NK-92 (cell line): ENCODE data around the gene COL26A1.

Experiments
- DNase-seq: peaks from one replicate; lab custom pipeline; 2025; ENCODE audit not compliant: unreplicated experiment; lab: John Stamatoyannopoulos, UW

COL26A1 gene

DNA sequence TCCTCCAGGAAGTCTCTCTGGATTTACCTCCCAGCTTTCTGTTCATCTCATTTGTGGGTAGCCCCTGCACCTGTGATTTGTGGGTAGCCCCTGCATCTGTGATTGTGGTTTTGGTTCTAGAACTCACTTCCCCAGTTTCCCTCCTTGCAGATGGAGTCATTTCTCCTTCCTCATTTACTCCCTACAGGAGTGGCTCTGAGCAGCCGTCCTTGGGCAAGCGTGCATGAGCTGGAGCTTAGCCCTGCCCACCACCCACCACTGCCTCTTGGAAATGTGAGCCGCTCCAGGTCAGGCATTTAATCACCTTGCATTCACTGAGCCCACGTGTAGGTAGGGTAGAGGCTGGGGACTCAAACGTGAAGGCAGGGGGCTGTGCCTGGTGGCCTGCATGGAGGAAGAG, 8.2 kb downstream of the COL26A1 start:
- DNase-seq, result no peak

DNA sequence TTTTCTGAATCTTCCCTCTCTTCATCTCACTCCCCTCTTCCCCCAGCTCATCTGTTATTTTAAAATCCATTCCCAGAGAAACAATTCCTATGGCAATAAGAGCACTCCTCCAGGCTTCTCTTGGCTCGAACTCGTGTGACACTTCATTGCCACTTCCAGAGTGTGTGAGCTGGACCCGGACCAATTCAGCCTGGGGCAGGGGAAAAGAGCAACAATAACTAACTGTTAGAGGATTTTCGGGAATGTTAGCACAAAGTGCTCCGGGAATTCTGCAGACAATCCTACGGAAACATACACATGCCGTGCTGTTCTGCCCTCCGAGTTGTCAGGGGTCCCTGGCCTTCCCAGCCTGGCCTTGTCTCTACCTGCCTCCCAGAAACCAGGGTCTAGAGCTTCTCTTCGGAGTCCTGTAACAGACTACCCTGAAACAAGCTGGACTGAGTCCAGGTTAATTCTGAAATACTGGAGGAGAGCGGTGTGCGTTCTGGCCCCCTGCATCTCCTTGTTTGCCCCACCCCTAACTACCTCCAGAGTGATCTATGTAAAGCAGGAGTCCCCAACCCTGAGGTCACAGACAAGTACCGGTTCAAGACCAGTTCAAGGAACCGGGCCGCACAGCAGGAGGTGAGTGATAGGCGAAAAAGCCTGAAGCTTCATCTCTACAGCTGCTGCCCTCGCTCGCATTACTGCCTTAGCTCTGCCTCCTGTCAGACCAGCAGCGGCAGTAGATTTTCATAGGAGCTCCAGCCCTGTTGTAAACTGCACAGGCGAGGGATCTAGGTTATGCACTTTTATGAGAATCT, 11.3 kb downstream of the COL26A1 start:
- DNase-seq, result no peak

DNA sequence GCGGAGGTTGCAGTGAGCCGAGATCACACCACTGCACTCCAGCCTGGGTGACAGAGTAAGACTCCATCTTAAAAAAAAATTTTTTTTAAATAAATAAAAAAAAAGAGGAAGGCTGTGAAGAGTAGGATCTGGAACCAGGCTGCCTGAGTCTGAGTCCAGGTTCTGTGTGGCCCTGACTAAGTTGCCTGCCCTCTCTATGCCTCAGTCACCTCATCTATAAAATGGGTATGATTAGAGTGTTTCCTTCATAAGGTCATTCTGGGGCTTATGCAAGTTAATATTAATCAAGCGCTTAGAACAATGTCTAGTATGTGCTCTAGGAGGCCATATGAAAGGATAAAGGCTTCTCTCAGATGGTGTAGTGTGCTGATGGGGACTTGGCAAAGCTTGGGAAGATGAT, 12.3 kb downstream of the COL26A1 start:
- no peak for DNase-seq

DNA sequence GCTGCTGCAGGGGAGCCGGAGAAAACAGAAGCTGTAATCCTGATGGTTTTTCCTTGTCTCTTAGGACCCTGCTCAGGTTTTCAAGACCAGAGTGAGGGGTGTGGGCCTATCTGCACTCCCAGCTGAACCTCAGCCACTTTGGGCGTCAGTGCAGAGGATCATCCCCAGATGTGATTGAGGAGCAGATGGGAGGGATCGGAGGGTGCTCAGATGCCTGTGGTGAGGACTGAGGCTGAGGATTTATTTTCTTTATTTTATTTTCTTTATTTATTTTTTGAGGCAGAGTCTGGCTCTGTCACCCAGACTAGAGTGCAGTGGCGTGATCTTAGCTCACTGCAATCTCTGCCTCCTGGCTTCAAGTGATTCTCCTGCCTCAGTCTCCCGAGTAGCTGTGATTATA, 13.9 kb downstream of the COL26A1 start:
- DNase-seq, result no peak

DNA sequence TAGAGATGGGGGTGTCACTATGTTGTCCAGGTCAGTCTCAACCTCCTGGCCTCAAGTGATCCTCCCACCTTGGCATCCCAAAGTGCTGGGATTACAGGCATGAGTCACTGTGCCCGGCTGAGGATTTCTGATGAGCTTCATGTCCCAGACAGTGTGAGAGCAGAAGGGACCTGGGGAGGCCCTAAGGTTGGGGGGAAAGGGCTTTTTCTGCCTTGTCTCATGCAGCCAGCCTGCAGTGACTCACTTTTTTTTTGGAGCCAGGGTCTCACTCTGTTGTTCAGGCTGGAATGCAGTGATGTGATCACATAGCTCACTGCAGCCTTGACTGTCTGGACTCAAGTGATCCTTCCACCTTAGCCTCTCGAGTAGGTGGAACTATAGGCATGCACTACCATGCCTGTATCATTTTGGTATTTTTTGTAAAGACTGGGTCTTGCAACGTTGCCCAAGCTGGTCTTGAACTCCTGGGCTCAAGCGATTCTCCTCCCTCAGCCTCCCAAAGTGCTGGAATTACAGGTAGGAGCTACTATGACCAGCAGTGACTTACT, 14.6 kb downstream of the COL26A1 start:
- no peak for DNase-seq

DNA sequence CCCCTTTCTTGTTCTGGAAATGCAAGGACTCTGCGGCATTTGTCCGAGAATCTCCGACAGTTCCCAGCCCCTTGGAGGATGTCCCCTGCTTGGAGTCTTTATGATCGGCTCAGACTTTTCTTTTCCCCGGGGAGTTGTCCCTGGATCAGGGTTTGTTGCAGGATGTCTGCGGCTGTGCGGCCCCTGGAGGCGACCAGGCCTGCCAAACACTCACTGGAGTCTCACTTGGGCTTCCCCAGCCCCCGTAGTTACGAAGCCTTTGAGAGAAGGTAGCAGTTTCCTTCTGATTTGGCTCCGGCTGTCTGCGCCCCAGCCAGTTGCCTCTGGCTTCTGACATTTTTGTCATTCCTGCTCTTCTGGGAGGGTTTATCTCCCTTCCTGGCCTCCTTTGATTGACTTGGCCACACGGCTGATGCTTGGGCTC, 16.1 kb downstream of the COL26A1 start:
- no peak for DNase-seq

DNA sequence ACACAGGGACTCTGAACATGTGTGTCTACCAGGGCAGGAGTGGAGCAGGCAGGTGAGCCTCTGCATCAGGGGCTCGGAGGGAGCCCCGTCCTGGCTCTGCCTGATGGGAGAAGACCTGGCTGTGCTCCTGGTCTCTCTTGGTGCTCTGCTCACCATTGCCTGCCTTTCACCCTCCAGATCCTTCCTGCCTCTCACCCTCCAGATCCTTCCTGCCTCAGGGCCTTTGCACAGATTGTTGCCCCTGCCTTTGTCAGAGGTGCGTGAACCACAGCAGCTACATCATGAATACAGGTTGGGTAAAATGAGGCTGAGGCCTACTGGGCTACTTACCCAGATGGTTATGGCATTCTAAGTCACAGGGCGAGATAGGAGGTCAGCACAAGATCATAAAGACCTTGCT, 16.6 kb downstream of the COL26A1 start:
- DNase-seq, result no peak

DNA sequence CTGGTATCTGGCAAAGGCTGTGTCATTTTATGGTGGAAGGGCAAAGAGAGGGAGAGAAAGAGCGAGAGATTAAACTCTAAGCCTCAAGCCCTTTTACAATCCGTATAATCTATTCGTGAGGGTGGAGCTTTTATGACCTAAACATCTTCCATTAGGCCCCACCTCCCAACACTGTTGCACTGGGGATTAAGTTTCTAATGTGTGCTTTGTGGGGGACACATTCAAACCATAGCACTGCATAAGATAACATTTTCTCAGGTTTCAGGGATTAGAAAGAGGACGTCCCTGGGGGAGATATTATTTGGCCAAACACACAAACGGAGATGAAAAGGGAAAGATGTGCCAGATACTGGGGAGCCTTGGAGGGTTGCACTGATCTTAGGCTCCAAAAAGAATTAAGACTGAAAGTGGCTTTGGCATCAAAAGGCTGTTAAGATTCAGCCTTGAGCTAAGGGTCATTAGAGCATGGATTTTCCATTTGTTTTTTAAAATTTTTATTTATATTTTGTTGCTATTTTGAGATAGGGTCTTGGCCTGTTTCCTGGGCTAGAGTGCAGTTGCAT, 19.0 kb downstream of the COL26A1 start:
- DNase-seq, result no peak

DNA sequence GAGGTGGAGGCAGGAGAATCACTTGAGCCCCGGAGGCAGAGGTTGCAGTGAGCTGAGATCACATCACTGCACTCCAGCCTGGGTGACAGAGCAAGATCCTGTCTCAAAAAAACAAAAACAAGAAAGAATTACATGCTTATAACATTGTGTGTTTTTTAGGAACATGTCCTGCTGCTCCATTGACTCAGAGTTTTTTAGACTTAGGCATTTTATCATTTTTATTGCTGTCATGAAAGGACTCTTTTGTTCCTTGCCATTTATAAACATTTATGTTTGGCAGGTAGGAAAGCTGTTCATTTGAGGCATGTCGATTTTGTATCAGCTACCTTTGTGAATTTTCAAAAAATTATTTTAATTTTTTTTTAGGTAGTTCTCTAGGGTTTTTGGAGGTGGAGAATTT, 20.3 kb downstream of the COL26A1 start:
- DNase-seq, result no peak

DNA sequence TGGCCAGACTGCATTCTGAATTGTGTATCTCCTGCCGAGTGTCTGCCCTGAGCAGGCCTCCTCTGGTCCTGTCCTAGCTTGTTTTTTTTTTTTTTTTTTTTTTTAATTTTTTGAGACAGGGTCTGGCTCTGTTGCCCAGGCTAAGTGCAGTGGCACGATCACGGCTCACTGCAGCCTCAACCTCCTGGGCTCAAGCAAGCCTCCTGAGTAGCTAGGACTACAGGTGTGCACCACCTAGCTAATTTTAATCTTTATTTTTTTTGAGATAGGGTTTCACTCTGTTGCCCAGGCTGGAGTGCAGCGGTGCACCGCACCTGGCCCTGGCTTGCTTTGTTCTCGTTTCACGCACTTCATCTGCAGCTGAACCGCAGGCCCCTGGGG, 23.5 kb downstream of the COL26A1 start:
- DNase-seq, result no peak

DNA sequence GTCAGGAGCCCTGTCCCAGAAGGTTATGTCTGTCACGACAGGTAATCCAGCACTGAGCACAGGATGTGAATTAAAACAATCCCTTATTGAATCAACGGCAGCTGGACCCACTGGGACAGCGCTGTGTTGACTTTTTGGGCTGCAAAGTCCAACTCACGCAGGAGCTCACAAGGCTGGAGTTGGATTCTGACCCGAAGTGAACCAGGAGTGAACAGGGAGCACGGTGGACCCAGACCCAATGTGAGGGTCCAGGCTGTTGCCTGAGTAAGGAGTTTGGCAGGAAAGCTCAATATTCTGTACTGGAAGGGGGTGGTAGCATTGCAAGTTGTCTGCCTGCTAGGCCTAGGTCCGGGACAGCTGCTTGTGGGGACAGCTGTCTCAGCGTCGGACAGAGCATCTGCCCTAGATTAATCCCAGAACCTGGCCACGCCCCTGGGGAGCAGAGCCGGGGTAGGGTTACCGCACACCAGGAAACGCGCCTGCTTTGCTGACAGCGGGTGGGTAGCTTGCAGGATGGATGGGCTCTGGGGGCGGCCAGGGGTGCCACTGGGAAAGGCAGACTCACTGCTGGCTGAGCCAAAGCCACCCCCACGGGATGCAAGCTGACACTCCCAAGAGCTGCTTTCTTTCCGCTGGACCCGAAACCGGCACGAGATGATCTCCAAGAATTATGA, 24.0 kb downstream of the COL26A1 start:
- no peak for DNase-seq

DNA sequence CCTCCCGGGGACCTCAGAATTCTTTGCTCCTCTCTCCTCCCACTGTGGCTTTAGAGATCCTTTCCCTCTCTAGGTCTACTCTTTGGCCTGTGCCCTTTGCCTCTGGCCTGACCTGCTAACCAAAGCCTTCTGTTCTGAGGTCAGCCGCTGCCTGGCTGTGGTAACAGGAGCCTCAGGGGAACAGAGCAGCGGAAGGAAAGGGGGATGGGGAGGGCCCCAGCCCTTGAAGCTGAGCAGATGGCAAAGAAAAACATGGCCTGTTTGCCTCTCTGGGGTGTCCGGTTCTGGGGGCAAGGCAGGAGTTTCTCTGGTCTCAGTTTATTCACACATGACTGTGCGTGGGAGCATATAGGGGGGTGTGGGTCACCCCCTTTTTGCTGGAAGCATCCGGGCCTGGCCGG, 28.2 kb downstream of the COL26A1 start:
- DNase-seq, result no peak

DNA sequence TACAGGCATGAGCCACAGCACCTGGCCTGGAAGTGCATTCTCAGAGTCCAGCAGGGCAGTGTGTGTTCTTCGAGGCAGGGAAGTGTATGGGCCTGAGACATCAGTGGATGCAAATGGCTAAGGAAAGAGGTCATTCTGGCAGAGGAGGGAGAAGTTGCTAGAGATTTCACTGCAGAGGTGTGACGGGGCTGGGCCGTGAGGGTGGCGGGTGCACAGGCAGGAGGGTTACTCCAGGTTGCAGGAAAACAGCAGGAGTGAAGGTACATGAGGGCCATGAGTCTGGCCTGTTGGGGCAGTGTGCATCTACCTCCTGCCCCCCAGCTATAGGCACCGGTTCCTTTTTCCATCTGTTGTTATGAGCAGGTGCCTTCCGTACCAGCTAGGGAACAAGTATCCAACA, 29.3 kb downstream of the COL26A1 start:
- no peak for DNase-seq

DNA sequence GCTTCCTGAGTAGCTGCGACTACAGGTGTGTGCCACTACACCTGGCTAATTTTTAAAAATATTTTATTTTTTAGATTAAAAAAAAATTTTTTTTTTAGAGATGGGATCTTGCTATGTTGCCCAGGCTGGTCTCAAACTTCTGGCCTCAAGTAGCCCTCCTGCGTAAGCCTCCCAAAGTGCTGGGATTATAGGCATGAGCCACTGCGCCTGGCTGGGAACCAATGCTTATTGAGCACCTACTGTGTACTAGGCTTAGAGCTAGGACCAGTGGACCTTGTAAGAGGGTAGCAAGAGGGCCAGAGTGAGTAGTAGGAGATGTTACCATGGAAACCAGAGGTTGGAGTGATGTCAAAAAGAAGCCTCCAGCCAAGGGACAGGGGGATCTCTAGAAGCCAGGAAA, 31.2 kb downstream of the COL26A1 start:
- DNase-seq, result no peak

DNA sequence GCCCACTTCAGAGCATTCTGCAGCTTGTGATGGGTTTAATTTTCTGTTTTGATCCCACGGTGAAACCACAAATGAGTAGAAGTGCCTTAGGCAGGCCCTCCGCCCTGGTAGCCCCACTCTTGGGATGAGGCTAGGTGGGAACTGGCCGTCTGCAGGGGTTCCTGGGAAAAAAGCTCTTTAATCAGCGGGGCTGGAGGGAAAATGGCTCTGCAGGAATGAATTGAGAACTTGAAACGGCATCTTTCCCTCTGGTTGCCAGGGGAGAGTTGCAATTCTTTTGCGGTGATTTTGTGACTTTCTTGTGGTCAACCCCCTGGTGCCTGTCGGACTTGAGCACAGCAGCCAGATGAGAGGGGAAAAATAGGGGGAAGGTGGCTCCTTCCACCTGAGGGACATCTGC, 32.7 kb downstream of the COL26A1 start:
- no peak for DNase-seq

DNA sequence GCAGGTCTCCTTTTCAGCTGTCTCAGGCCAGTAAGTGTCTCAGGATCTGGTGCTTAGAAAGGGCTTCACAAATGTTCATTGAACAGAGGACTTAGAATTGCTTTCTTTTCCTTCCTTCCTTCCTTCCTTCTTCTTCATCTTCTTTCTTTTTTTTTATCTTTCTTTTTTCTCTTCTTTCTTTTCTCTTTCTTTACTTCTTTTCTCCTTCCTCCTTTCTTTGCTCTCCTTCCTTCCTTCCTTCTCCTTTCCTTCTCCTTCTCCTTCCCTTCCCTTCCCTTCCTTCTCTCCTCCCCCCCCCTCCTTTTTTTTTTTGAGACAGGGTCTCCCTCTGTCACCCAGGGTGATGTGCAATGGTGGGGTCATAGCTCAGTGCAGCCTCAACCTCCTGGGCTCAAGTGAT, 34.6 kb downstream of the COL26A1 start:
- DNase-seq, result no peak

DNA sequence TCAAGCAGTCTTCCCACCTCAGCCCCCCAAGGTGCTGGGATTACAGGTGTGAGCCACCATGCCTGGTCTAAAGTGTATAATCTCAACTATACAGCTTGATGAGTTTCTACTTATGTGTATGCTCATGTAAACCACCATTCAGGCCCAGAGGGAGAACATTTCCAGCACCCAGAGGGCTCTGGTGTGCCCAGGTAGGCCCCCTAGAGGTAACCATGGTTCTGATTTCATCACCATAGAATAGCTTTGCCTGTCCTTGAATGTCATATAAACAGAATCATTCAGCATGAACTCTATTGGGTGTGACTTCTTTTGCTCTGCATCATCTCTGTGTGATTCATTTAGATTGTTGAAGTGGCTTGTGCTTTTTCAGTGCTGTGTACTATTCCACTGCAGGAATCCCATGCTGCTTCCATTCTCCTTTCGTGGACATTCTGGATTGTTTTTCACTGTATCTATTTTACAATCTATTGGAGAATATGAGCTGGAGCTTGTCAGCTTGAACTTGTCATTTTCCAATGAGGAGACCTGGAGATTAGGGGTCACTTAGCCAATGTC, 35.2 kb downstream of the COL26A1 start:
- DNase-seq, result no peak

DNA sequence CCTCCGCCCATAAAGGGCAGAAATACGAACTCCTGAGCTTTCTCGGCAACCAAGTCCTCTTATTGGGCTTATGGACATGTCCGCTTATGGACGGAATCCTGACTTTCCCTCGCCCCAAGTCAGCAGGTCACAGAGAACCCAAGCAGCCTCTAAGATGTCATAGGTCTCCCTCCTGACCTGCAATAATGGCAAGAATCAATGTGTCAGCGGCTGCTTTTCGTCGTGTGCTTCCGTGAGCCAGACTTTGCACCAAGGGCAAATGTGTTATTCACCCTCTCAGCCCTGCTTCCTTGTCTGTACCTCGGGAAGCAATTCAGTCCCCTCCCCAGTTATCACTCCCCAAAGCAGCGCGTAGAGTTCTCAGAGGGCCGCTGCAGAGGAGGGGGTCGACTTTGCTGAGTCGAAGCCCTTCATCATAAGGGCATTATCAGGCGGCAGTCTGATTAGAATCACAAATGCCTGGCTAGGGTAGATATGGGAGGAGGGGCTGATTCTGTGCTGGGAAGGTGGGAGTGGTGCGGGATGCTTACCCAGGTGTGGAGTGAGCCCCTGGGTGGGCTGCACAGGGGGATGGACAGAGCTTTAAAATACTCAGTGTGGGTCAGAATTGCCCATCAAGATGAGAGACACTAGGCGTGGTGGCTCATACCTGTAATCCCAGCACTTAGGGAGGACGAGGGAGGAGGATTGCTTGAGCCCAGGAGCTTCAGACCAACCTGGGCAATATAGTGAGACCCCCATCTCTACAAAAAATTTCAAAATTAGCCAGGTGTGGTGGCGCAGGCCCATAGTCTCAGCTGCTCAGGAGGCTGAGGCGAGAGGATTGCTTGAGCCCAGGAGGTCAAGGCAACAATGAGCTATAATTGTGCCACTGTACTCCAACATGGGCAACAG, 36.0 kb downstream of the COL26A1 start:
- no peak for DNase-seq

DNA sequence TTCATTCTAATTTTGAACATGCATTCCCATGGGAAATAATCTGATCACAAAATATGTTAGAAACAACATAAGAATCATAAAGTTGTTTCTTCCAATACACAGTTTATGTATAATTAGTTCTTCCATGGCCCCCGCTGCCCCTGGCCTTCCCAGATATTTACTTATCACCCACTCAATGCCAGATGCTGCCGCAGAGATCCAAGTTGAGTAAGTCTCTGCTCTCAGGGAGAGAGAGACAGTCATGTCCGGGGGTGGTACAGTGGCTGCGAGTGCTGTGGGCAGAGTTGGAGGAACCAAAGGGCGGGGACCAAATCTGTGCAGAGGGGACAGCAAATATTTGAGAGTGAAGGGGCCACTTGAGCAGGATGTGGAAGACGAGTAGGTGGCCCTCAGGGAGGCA, 37.1 kb downstream of the COL26A1 start:
- no peak for DNase-seq

DNA sequence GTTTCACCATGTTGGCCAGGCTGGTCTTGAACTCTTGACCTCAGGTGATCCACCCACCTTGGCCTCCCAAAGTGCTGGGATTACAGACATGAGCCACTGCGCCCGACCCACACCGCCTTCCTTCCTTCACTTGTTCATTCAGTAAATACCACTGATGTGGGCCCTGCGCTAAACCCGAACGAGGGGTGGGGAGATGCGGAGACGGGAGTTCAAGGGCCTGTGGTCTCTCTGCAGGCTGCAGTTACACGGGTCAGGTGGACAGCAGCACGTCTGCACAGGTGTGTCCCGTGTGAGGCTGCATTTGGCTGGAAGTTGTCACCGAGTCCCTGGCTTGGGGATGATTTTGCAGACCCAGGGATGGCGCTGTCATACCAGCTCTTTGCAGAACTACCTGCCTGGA, 38.1 kb downstream of the COL26A1 start:
- no peak for DNase-seq
